Islet precursor cell (in vitro differentiated cells): ENCODE measurements around the gene FMR1NB.

Experiments
- DNase-seq: peaks from one replicate; pipeline ENCODE4 v3.0.0-alpha.2; 2018

FMR1NB gene, protein sequence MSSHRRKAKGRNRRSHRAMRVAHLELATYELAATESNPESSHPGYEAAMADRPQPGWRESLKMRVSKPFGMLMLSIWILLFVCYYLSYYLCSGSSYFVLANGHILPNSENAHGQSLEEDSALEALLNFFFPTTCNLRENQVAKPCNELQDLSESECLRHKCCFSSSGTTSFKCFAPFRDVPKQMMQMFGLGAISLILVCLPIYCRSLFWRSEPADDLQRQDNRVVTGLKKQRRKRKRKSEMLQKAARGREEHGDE

DNA sequence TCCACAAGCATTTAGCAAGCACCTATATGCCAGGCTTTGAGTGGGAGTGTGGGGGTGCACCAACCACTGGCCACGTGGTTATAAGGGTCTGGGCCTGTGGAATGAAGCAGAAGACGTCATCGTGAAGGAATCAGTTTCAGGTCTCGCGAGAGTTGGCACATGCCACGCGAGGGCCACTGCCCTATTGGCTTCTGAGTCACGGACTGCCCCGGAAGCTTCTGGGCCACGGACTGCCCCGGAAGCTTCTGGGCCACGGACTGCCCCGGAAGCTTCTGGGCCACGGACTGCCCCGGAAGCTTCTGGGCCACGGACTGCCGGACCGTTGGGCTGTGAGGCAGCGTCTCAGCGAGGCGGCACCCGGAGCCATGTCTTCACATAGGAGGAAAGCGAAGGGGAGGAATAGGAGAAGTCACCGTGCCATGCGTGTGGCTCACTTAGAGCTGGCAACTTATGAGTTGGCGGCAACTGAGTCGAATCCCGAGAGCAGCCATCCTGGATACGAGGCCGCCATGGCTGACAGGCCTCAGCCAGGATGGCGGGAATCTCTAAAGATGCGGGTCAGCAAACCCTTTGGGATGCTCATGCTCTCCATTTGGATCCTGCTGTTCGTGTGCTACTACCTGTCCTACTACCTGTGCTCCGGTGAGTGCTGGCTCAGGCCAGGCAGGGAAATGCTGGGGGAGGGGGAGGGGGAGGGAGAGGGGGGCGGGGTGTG is at the start of gene FMR1NB:
FMR1NB (plus strand) TSS at position 300 of the 715 bp plus-strand sequence; CDS start at position 366, 66 bp downstream.
- no peak for DNase-seq

DNA sequence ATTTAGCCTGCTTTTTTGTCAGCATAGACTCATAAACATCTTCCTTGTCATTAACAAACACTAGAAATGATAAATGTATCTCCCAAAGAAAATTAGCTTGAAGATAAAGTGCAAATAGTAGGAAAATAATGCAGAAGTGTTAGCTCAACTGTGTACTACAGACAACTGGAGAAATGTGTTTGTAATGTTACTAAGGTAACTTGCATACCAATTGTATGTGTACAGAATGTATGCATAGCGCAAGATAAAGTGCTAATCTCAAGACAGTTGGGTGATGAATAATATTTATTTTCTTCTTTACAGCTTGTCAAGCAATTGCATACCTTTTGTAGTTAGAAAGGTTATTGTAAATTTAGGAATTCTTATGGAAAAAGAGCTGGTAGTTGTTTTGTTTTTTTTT is 47.3 kb upstream of the FMR1NB start:
- DNase-seq, result no peak

- DNase-seq, result no peak
Measured at GRCh38 chrX:147935156-147935758, 45.9 kb upstream of the FMR1NB start.

GRCh38 chrX:147945286-147945685 is 35.9 kb upstream of the FMR1NB start:
- DNase-seq, result no peak

DNA sequence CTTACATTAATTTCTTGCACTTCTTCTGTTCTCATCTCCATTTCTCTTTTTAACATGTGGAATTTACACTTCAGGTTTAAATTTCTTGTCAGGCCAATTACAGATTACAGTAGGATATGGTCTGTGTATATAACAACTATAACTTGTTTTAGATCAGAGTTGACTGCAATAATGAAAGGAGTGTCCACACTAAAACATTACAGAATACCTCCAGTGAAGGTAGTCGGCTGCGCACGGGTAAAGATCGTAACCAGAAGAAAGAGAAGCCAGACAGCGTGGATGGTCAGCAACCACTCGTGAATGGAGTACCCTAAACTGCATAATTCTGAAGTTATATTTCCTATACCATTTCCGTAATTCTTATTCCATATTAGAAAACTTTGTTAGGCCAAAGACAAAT is 32.6 kb upstream of the FMR1NB start:
- no peak for DNase-seq

- no peak for DNase-seq
Measured at GRCh38 chrX:147950352-147950751, 30.8 kb upstream of the FMR1NB start.

DNA sequence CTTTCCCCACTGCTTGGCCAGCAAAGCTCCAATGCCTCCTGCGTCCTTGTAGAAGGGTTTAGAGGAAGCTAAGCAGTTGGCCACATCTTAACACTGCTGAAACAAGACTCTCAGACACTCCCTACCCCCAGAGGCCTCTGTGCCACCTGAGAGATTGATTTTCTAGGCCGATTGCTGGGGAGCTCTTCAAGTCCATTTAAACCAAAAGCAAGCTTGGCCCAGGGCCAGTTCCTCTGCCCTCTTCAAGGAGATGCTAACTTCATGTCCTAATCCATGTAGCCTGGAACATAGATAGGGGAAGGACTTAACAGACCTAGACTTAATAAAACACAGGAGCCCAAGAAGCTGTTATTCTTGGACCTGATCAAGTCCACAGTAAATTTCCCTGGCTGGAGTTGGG is 27.2 kb upstream of the FMR1NB start:
- DNase-seq, result no peak

- DNase-seq, result no peak
Measured at GRCh38 chrX:147957291-147957690, 23.8 kb upstream of the FMR1NB start.

- DNase-seq, result no peak
Measured at GRCh38 chrX:147958291-147958690, 22.8 kb upstream of the FMR1NB start.

DNA sequence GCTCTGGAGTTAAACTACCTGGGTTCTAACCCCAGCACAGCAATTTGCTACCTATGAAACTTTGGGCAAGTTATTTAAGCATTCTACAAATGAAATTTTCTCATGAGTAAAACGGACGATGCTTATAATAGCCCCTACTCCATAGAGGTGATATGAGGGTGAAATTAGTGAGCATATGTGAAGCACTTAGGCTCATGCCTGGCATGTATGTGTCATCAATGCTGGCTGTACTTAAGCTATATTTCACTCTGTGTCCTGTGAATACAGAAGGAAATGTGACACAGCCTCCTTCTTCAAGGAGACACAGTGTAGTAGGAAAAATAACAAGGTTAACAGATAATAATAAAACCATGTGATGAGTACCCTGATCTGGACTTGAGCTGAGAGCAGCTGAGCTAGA is 20.4 kb upstream of the FMR1NB start:
- DNase-seq, result no peak

DNA sequence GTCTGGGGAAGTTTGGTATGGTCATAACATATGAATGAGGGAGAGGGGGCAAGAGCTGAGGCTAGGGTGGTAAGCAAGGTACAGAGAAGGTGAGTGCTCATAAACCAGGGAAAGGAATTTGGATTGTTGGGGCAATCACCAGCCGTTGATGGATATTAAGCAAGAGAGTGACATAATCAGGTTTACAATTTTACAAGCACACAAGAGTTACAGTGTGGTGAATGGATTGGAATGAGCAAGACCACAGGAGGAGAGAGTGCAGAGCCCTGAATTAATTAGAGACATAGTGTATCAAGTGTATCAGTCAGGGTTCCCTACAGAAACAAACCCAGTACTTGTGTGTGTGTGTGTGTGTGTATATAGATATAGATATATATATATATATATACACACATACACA is 18.7 kb upstream of the FMR1NB start:
- DNase-seq, result no peak

DNA sequence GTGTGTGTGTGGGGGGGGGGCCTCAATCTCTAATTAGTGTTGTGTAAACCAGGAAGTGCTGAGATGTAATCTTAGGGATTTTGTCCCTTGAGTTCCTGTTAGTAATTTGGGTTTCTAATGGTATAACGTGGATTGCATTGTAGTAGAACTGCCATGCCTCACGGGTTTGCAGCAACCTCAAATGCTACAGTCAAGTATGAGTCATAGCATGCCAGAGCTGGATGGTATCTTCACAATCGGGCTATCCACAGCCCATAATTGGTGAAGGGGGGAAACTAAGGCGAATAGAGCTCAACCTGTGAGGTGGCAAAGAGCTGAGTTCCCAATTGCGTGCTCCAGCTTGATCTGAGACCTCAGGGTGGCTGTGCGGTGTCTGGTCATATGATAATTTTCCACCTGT is 2.2 kb upstream of the FMR1NB start:
- no peak for DNase-seq

- no peak for DNase-seq
Measured at GRCh38 chrX:148020329-148020728, 39.2 kb downstream of the FMR1NB start.

DNA sequence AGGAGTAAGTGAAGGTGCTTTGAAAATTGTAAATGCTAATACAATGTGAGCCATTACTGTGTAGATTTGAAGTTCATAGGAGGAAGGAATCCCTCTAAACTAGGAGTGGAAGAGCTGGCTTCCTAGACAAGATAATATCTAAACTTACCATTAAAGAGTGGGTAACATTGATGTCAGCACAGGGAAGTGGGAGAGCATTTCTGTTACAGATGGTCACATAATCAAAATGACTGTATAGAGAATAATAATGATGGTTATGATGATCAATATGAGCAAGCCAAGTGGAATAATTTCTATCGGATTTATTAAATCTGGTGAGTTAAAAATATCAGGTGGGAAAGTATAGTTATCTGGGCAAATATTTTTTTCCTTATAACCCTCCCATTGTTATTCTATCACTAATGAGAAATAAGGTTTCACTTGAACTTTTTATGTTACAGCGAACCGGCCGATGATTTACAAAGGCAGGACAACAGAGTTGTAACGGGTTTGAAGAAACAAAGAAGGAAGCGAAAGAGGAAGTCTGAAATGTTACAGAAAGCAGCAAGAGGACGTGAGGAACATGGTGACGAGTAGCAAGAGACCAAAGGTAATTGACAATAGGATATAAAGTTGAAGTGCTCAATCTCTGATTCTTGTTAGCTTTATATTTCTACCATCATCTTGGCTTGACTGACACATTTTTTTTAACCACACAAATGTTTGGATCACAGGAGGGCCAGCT is 43.5 kb downstream of the FMR1NB start:
- no peak for DNase-seq

- DNase-seq, result no peak
Measured at GRCh38 chrX:148035380-148035779, 54.2 kb downstream of the FMR1NB start.

GRCh38 chrX:148037020-148037419 is 55.9 kb downstream of the FMR1NB start:
- DNase-seq, result no peak

DNA sequence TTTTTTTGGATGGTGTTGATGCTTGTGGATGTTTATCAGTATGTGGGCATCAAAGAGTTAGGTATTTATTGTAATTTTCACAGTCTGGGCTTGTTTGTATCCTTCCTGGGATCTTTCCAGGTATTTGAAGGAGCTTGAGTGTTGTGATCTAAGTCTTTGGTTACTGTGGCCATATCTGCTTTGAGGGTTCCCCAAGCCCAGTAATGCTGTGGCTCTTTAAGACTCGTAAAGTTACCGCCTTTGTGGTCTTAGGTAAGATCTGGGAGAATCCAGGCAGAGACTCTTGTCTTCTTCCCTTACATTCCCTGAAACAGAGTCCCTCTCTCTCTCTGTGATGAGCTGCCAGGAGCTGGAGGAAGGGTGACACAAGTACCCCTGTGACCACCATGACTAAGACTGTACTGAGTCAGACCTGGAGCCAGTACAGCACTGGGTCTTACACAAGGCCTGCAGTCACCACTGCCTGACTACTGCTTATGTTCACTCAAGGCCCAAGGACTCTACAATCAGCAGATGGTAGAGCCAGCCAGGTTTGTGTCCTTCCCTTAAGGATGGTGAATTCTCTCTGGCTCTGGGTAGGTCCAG is 62.2 kb downstream of the FMR1NB start:
- DNase-seq, result peak; percentile 64

GRCh38 chrX:148047200-148047599 is 66.1 kb downstream of the FMR1NB start:
- no peak for DNase-seq

- no peak for DNase-seq
Measured at GRCh38 chrX:148049441-148049840, 68.3 kb downstream of the FMR1NB start.

DNA sequence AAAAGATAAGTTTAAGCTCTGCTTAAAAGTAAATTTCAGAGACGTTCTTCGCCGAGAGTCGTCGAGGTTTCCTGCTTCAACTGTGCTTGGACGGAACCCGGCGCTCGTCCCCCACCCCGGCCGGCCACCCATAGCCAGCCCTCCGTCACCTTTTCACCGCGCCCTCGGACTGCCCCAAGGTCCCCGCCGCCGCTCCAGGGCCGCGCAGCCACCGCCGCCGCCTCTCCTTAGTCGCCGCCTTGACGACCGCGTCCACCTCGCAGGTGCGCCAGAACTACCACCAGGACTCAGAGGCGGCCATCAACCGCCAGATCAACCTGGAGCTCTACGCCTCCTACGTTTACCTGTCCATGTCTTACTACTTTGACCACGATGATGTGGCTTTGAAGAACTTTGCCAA is 70.8 kb downstream of the FMR1NB start:
- no peak for DNase-seq

DNA sequence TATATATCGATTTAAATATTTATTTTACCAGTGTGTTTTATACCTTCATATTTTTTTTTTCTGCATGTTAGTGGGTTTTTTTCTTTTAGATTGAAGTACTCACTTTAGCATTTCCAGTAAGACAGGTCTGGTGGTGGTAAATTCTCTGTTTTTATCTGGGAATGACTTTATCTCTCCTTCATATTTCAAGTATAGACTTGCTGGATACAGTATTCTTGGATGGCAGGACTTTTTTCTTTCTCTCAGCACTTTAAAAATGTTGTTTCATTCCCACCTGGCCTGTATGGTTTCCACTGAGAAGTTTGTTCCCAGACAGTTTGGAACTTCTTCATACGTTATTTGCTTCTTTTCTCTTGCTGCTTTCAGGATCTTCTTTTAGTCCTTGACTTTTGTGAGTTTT is 86.1 kb downstream of the FMR1NB start:
- no peak for DNase-seq

DNA sequence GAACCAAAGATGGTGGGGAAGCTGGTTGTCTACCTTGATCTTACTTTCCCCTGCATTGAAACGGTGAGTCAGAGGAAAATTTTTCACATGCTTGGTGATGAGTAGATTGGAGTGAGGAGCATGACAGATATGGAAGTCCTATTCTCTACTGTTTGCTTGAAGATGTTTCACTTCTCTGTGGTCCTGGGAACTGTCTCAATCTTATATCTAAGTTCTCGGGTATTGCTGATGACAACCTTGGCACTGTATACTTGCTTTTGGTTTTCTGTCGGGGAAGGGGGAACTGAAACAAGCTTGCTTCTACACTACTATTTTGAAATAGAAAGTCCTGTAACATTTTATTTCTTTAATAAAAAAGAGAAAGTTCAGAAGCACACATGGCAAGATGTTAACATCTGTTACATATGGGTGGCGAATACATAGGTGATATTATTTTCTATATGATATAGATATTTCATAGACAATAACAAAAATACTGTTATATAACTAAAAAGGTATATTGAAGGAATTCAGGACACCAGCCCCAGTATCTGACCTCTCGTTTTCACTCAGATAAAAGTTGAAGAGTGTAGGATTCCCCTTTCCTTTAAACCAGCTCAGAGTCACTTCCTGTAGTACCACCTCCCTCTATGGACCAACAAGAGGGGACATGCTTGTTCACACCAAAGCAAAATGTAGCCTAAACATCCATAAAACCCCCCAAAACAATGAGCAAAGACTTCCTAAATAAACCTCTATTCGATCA is 88.8 kb downstream of the FMR1NB start:
- DNase-seq, result no peak

- no peak for DNase-seq
Measured at GRCh38 chrX:148070504-148070877, 89.4 kb downstream of the FMR1NB start.
